Thyroid gland (tissue), 4 donors: ENCODE results near the gene CHRNE. TPM values are rescaled to one million over a fixed set of nuclear protein-coding genes. Genes with fewer than 3 reads are reported as not detected.
"Not testable (repeated sequence)": the region's sequence is repeated elsewhere in the genome, so short reads cannot be mapped to it uniquely, and the experiment has no call there.

Experiments used
- DNase-seq, 2 donors: peaks; one replicate each; pipeline ENCODE4 v3.0.0-alpha.2; 2019
- H3K27ac ChIP-seq, 3 donors: fragments of 200-600 bp; sonication (generic); 1 replicate in 2 of 3; 2 replicates in 1 of 3; pipeline ENCODE4 v1.5.1; 2016 to 2019; ENCODE audit warnings: mild to moderate bottlenecking in 1 of 3, moderate library complexity in 1 of 3
- H3K27me3 ChIP-seq: fragments of 200-600 bp; sonication (generic); one replicate; pipeline ENCODE4 v1.5.1; 2019
- H3K36me3 ChIP-seq, 2 donors: fragments of 200-600 bp; sonication (generic); one replicate each; pipeline ENCODE4 v1.5.1; 2016 to 2019
- H3K4me1 ChIP-seq, 2 donors: fragments of 200-600 bp; sonication (generic); one replicate each; pipeline ENCODE4 v1.5.1; 2017 to 2019
- H3K4me3 ChIP-seq, 3 donors: fragments of 200-600 bp; sonication (generic); replicated peaks in 1 of 3; 1 replicate in 2 of 3; 2 replicates in 1 of 3; pipeline ENCODE4 v1.5.1; 2016; ENCODE audit warnings: mild to moderate bottlenecking in 1 of 3
- H3K9me3 ChIP-seq: fragments of 200-600 bp; sonication (generic); one replicate; pipeline ENCODE4 v1.5.1; 2017
- CTCF ChIP-seq, 6 experiments: fragments of 200-600 bp in 3 of 6; fragments of 450-650 bp in 3 of 6; sonication (generic) in 3 of 6; IDR thresholded peaks; one replicate each; pipeline ENCODE4 v1.5.1; 2016 to 2019; ENCODE audit warnings: antibody characterized with exemption in 6 of 6, mild to moderate bottlenecking in 2 of 6, inconsistent platforms in 1 of 6, moderate library complexity in 1 of 6
- POLR2A ChIP-seq, 2 donors: fragments of 450-650 bp; IDR thresholded peaks; one replicate each; pipeline ENCODE4 v1.6.1; 2017; ENCODE audit warnings: antibody characterized with exemption in 2 of 2, mild to moderate bottlenecking in 2 of 2, moderate library complexity in 1 of 2
- WGBS, 2 donors: methylation state at CpG; one replicate each; pipeline ENCODE4 v1.1.5; 2017; 5-methylcytosine and 5-hydroxymethylcytosine counted together
- intact Hi-C: fragments of 100-400 bp; cut with DNase I; formaldehyde crosslinking; loops from one replicate; pipeline ENCODE4 v1.15.1; 2023
- total RNA-seq, 4 donors: library from RNA; depleted of rRNA; stranded (reverse); fragments of >200 nt; gene quantifications; one replicate each; pipeline ENCODE4 v1.2.3, GENCODE V29; 2016

CHRNE gene
- total RNA-seq, 4 donors from 2014 or later, result 0.29 to 0.83 (median 0.49) TPM

- no peak for DNase-seq
- Histone ChIP-seq H3K9me3 (no peaks in the 10 kb centered on the region), H3K4me3 (no peak overlapping the region), H3K36me3 (no peaks in the 10 kb centered on the region), H3K27ac (no peak overlapping the region), H3K27me3 (no peaks in the 10 kb centered on the region), H3K4me1 (no peaks in the 10 kb centered on the region)
- intact Hi-C loops, result no loop called here
- WGBS, 2 donors, result 90 to 91% methylated on average over 2 of the region's 2 CpGs
- no peak for TF ChIP-seq POLR2A (IDR thresholded peaks at IDR 0.05)
- no peak for TF ChIP-seq CTCF (IDR thresholded peaks at IDR 0.05)
These were observed 32.0 kb downstream of the CHRNE start for GRCh38 chr17:4870855-4871254.

GRCh38 chr17:4869058-4869998, 33.6 kb downstream of the CHRNE start:
- H3K4me1 ChIP-seq, H3K4me3 ChIP-seq, H3K9me3 ChIP-seq, H3K27me3 ChIP-seq, intact Hi-C loops, H3K36me3 ChIP-seq, H3K27ac ChIP-seq, DNase-seq: not testable (repeated sequence)
- 95 to 97% methylated on average over 22 of the region's 22 CpGs for WGBS, 2 donors

GRCh38 chr17:4867535-4867934, 35.4 kb downstream of the CHRNE start:
- DNase-seq, H3K9me3 ChIP-seq, H3K36me3 ChIP-seq, intact Hi-C loops, H3K4me1 ChIP-seq, H3K4me3 ChIP-seq, H3K27me3 ChIP-seq, H3K27ac ChIP-seq: not testable (repeated sequence)
- WGBS, 2 donors, result 85 to 90% methylated on average over 5 of the region's 5 CpGs

- H3K4me3 ChIP-seq, result no peak overlapping the region
- H3K4me1 ChIP-seq, result peaks cover 12 to 20% of the 10 kb centered on the region in 2 donors
- H3K36me3 ChIP-seq, result no peaks in the 10 kb centered on the region
- no peaks in the 10 kb centered on the region for H3K27me3 ChIP-seq
- no peaks in the 10 kb centered on the region for H3K9me3 ChIP-seq
- no peak for DNase-seq
- no peak for TF ChIP-seq CTCF (IDR thresholded peaks at IDR 0.05)
- TF ChIP-seq POLR2A (IDR thresholded peaks at IDR 0.05), result no peak
- intact Hi-C loops, result no loop called here
- WGBS, 2 donors, result 77 to 82% methylated on average over 1 of the region's 1 CpG
- no peak overlapping the region for H3K27ac ChIP-seq
These were observed 39.6 kb downstream of the CHRNE start for GRCh38 chr17:4863321-4863720.

- no peak for DNase-seq
- no peak for TF ChIP-seq POLR2A (IDR thresholded peaks at IDR 0.05)
- no peak for TF ChIP-seq CTCF (IDR thresholded peaks at IDR 0.05)
- 92 to 98% methylated on average over 4 of the region's 4 CpGs for WGBS, 2 donors
- Histone ChIP-seq H3K4me1 (peaks cover 18 to 26% of the 10 kb centered on the region in 2 donors), H3K9me3 (no peaks in the 10 kb centered on the region), H3K27me3 (no peaks in the 10 kb centered on the region), H3K36me3 (no peaks in the 10 kb centered on the region), H3K4me3 (no peak overlapping the region), H3K27ac (no peak overlapping the region)
- intact Hi-C loops, result no loop called here
These were observed 40.2 kb downstream of the CHRNE start for GRCh38 chr17:4862720-4863119.

- WGBS, 2 donors, result 93 to 95% methylated on average over 16 of the region's 16 CpGs
These were observed 41.8 kb downstream of the CHRNE start for GRCh38 chr17:4861052-4861451.

More at GRCh38 chr17:4861052-4861451, 41.8 kb downstream of the CHRNE start:
- H3K27me3 ChIP-seq, result no peaks in the 10 kb centered on the region
- no peak overlapping the region for H3K4me3 ChIP-seq
- intact Hi-C loops, result no loop called here
- H3K4me1 ChIP-seq, result peaks cover 20 to 31% of the 10 kb centered on the region in 2 donors
- no peak overlapping the region for H3K27ac ChIP-seq
- H3K36me3 ChIP-seq, result no peaks in the 10 kb centered on the region
- no peak for DNase-seq
- no peak for TF ChIP-seq POLR2A (IDR thresholded peaks at IDR 0.05)
- TF ChIP-seq CTCF (IDR thresholded peaks at IDR 0.05), result no peak
- H3K9me3 ChIP-seq, result no peaks in the 10 kb centered on the region
